Fibroblast of skin of right quadriceps (primary cell): Measurements from ENCODE around the gene RTP2.
"Not testable (repeated sequence)": the region's sequence is repeated elsewhere in the genome, so short reads cannot be mapped to it uniquely, and the experiment has no call there.

ENCODE experiments used
- DNase-seq: peaks from one replicate; pipeline ENCODE4 v3.0.0-alpha.2; 2013

The RTP2 gene

DNA sequence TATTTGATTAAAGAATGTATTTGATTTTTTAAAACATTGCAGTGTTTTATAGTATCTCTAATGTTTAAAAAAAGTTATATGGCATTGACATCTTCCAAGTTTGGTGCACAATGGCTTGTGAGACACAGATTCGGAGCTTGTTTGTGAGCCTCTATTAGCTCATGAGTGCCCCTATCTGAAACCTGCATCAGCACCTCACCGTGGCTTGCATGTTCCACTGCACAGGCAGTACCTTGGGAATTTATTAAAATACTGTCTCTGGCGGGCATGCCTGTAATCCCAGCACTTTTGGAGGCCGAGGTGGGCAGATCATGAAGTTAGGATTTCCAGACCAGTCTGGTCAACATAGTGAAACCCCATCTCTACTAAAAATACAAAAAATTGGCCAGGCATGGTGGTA, 6.8 kb upstream of the RTP2 start:
- DNase-seq, result no peak

DNA sequence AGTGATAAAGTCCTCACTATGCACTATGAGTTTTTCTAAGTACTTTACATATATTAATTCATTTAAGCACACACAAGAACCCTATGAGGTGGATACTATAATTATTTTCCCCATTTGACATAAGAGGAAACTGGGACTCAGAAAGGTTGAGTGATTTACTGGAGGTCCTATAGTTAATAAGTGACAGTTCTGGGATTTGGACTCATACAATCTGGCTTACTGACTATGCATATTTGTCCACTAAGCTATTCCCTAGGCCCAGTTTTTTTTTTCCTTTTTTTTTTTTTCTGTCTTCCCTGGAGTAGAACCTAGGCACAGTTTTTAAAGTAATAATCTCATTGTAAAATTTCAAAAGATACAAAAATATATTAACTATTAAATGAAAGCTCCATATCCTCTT, 6.3 kb upstream of the RTP2 start:
- DNase-seq, result no peak

DNA sequence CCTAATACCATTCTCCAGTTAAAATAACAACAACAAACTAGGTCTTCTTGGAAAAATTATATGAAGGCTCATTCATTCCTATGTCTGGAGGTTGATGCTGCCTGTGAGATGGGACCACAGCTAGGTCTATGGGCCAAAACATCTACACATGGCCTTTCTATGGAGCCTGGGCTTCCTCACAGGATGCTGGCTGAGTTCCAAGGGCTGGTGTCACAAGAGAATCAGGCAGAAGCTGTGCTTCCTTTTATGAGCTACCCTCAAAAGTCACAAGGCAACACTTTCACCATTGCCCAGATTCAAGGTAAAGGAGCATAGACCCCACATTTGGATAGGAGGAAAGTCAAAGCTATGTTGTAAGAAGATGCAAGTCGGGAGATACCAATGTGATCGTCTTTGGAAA, 4.6 kb upstream of the RTP2 start:
- peak; percentile 4 for DNase-seq

DNA sequence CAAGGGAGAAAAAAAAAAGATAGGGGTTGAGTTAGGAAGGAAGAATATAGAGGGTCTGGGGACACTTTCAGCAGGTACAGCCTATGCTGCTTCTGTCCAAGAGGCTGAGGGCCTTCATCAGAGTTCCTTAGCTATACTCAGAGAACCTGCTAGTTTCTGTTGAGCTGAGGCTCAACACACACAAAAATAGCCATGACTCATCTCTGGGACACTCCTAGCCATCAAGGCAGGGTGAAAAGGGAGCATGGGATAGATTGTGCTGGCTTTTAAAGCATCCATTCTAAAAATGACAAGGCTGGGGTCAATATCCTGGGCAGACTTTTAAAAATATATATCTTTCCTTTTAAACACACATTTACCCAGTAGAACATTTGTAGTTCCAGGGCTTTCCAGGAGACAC, 2.8 kb upstream of the RTP2 start:
- no peak for DNase-seq

DNA sequence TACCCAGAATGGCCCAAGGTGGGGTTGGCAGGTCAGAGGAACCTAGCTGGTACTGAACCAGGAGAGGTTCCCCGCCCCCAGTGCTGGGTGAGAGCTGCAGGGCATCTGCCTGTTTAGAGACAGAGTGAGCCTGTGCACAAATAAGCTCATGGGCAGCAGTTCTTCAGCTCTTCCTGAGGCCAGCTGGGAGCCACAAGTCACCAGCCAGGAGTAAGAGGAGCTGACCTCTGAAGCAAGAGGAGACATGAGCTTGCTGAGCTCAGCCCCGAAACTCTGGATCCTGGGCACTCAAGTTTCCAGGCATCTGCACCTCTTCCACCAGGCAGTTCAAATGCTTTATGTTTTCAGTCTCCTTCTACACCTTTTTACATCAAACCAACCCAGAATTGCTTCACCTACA, 2.1 kb downstream of the RTP2 start:
- DNase-seq, result no peak

DNA sequence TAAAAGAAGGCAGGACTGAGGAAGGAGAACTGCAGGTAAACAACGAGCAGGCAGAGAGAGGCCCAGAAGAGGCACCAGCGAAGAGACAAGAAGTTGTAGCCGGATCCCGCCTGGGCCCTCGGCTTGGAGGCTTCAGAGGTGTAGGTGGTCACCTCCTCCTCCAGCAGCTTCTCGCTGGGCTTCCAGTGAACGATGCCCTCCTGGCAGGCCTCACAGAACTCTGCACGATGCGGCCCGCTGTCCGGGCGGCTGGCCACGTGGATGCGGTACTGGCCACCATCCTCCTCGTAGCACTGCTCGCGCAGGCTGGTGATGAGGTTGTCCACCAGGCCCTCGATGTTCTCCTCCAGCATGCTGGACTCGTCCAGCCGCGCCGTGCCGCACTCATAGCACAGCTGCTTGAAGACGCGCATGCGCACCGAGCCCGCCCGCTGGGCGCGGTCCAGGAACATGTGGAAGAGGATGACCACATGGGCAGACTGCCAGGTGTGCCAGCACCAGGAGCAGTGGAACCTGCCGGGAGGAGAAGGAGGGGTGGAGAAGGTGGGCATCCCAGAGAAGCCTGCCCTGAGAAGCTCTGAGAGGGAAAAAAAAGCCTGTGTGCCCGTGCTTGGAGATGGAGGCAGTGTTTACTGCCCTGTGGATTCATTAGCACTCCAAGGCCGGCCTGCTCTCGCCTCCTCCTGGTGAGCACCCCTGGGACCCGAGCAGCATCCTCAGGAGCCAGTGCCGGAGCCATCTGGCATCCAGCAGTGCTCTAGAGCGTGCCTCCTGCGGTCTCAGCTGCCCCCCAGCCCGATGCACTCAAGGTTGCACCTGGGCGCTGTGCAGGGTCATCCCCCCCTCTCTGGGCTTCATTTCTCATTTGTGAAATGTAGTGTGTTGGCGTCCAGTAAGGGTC, 3.6 kb downstream of the RTP2 start:
- no peak for DNase-seq

DNA sequence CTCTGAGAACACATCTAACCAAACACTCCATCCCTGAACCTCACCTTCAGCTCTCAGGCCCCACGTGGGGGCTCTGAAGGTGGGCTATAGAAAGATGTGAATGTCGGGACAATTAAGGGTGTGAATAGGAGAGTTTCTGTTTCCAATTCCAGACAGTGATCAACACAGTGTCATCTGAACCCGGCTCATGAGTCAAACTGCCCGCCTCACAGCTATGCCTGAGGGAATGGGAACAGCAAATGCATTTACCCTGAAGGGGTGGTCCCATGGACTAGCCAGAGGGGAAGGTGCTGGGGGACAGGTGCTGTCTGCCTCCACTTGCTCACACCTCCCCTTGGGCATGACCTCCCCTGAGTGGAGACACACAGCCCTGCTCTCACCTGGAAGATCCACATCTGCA, 6.3 kb downstream of the RTP2 start:
- DNase-seq, result no peak

DNA sequence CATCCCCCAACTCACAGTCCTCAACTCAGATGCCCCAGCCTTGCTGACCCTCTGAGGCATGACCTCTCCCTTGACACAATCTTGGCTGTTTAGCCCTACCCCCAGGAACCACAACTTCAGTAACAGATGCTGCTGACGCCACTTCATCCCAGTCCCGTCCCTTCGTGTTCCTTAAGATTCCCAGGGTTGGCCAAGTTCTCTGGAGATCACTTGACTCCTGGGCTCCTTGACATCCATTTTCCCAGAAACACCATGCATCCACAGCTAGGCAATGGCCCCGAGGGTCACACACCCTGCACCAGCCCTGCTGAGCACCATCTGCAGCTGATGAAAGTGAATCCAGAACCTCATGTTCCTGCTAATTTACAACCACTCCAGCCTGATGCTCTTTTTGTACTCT, 6.9 kb downstream of the RTP2 start:
- DNase-seq, result no peak

DNA sequence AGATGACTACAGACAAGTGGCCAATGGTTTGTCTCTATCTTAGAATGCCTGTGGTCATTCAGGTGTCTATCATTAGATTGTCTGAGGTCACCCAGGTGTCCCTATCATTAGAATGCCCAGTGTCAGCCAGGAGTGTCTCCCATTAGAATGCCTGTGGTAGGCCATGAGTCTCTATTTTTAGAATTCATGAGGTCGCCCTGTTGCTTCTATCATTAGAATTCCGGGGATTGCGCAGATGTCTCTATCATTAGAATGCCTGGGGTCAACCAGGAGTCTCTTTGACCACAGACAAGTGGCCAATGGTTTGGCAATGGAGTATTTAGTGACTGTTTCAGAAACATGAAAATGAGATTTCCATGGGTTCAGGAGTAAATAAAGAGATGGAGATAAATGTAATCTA, 7.6 kb downstream of the RTP2 start:
- DNase-seq, result peak; percentile 39

DNA sequence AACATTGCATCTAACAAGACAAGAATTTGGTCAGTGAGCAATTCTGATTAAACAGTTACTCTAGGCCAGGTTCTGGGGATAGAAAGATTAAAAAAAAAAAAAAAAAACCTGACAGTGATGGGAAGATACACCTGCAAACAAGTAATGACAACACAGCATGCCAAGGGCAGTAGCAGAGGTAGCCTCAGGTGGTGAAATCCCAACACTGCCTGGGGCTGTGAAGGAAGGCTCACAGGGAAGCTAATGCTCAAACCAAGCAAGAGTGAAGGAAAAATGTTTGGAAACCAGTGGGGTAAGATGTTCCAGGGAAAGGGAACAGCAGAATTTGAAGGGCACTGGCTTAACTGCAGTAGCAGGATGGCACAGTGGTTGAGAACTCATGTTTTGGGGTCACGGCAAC, 8.9 kb downstream of the RTP2 start:
- DNase-seq, result no peak

DNA sequence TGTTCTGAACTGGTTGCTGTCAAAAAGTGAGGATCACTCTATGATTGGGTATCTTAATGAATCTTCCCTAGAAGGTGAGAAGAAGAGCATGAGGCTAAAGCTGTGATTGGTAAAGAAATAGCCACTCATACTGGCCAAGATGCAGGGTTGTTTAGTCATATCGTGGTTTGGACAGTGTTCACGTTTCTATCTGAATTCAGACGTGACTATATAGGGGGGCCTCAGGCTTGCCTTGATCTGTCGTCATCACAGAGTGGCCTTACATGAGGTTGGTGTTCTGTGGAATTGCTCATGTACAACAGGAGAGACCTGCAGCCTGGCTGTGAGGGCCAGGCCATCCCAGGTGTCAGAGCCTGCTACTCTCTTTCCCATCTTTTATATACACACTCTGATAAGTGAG, 12.4 kb downstream of the RTP2 start:
- DNase-seq, result peak; percentile 42

DNA sequence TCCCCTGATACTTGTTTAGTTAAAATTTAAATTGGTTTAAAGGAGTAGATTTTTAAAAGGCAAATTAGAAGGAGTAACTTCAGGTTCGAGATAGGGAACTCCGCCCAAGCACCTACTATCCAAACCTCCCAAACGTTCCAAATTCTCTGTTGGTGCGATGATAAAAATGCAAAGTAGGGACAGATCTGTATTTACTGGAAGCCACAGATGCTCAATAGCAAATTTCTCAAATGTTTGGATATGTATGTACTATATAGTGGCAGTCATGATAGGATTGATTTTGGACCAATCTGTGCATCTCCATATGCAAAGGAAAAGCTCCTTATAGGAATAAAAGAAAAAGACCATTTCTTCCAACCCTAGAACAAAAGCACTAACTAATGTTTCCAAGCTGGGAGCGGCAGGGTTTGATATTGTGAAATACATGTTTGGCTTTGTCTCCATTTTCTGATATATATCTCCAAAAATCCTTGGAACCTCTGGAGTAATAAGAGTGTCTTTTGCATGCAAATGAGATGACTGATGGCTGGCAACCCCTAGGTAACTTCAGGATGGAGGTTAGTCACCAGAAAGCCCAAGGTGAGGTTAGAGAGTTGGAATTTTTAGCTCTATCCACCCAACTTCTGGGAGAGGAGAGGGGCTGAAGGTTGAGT, 15.6 kb downstream of the RTP2 start:
- DNase-seq, result no peak

DNA sequence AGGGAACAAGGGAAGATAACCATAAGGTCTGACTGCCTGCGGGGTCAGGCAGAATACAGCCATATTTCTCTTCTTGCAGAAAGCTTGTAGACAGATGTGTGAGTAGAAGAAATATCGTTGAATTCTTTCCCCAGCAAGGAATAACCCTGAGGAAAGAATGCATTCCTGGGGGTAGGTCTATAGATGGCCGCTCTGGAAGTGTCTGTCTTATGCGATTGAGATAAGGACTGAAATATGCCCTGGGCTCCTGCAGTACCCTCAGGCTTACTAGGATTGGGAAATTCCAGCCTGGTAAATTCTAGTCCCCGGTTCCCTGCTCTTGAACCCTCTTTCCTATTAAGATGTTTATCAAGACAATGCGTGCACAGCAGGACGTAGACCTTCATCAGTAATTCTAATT, 16.4 kb downstream of the RTP2 start:
- no peak for DNase-seq

DNA sequence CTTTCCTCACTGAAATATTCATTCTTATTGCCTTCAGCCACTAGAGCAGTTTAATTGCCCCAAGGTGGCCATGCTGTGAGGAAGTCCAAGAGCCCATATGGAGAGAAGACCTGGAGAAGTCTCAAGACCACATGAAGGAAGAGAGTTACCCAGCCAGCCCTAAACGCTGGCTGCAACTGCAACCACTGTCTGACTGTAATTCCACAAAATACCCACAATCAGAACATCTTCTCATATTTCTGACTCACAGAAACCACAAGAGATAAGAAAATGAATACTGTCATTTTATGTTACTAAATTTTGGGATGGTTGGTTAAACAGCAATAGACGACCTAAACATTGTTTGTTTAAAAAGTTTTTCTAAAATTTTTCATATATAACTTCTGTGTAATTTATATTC, 17.5 kb downstream of the RTP2 start:
- peak; percentile 18 for DNase-seq

DNA sequence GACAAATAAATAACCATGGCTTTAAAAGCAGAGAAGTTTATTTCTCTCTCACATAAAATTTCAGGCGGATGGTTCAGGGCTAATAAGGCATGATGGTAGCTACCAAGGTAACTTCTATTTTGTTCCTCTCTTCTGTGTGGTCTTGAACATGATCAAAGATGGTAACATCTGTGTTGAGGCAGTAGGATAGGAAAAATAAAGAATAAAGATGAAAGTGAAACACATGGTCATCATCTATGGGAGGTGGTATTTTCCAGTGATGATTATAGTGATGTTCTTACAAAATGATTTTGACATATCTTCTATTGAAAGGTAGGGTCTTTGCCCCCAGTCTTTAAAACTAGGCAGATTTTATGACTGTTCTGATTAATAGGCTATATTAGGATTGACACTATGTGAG, 17.9 kb downstream of the RTP2 start:
- DNase-seq, result no peak

DNA sequence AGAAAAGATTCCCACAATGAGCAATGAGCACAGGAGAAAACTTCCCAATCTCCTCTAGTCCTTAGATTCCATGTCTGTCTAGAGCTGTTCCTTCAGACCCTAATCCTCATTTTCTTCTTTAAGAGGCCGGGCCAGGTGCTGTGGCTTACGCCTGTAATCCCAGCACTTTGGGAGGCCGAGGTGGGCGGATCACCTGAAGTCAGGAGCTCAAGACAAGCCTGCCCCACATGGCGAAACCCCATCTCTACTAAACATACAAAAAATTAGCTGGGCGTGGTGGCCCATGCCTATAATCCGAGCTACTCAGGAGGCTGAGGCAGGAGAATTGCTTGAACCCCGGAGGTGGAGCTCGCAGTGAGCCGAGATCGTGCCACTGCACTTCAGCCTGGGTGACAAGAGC, 20.6 kb downstream of the RTP2 start:
- not testable (repeated sequence) for DNase-seq

DNA sequence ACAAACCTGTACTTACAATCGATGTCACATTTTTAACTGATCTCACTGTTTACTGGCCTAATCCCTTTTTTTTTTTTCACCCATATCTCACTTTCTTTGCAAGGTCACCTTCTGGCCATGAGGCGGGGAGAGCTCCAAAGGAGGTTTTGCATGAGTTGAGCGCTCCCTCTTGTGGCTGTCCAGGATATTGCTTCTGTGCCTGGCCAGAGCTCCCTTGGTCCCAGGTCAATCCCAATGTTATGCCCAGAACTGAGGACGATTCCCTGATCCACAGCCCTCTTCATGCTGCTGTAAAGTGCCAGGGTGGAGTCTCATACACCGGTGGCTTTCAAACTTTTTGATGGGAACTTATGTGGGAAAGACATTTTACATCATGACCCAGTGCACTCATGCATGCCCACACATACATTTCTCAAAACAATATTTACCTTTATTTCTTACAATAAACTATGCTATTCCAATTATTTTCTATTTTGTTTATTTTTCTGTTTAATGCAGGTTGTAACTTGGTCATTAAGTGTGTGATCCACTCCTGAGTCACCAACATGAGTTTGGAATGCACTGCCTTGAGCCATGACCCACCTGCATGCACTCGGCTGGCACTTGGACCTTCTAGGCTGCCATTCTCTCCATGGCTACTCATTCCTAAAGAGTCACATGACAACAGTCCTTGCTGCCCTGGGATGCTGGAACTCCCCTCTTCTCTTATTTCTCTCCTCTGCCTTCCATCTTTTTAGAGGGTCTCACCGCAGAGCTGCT, 22.5 kb downstream of the RTP2 start:
- DNase-seq, result peak; percentile 66

DNA sequence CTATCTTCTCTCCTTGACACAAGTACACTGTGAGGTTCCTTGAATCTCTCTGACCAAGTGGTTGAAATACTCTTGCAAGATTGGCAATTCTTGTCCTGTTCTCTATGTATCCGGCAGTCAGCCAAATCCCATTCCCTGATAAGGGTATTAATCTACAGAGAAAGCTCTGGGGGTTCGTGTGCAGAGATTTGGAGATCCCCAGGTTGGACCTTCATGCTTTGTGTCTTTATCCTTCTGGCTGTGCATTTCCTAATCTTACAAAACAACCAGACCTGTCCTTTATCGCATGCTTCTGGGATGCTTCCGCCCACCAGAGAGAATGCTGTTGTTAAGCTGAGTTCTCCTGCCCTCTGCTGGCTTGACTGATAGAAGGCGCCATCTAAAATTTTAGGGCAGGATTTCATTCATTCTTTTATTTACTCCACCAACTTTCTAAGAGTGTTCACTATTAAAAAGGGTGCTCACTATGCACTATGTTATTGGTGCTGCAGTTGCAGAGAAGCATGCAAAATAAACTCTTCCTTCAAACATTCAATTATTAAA, 23.6 kb downstream of the RTP2 start:
- DNase-seq, result peak; percentile 67

DNA sequence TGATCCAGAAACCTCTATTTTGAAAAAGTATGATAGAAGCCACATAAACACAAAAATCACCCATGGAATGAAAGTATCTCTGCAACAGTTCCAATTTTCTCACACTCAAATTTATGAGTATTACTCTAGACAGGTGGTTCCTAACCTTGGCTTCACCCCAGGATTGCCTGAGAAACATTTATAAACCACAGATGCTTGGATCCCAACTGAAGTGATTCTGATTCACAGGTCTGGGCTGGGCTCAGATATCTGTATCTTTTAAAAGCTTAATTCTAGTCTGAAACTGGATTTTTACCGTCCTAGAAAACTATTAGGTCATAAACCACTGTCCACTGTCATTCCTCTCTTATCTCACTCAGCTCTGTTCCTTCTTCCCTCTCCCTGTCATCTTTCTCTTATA, 24.8 kb downstream of the RTP2 start:
- no peak for DNase-seq

DNA sequence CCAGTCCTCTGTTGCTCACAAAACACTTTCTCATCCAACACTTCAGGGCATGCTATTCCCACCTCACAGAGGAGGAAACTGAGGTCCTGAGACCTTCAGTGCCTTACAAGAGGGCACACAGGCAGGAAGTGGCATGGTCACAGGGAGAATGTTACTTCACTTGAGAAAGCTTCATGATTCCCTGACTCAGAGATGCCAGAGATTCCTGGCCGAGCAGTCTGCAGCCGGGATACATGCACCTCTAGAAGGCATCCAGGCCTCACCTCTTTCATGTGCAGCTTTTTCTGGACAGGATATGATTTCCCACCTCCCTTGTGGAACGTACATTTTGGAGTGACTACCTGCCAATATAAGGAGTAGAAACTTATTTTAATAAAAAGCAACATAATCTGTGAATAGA, 29.3 kb downstream of the RTP2 start:
- no peak for DNase-seq

DNA sequence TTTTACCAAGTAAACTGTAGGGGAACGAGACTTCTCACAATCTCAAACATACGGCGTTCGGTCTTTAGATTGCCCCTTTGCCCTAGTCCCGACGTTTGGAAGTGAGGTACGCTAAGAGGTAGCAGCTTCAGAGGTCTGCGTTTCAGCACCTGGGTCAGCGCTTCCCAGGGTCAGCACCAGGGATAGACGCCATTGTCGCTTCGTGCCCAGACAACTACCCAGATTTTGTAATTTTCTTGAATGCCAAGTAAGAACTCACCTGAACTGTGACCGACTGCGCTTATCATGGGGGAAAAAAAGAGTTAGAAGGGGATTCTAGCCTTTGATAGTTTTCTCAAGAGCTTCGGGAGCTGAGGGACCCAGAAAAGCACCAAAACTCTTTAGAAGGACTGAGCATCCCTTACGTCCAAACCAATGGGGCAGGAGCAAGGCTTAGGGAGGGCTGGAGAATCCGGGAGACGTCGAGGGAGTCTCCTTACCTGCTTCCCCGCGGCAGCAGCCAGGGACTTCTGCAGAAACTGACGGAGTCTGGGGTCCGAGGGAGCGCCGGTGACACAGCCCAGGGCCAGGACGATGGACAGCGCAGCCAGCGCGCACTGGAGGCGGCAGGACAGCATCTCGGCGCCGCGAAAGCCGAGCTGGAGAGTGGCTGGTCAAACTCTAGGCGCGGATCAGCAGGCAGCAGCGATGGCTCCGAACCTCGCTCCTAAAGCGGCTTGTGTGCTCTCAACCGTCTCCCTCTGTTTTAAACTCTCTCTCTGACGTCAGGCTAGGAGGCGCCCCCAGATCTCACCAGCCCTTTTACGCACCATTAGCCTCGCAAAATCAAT, 32.5 kb downstream of the RTP2 start, which contains the start of gene SST:
TSS of gene SST (minus strand) at position 720 of the 830 bp plus-strand sequence. CDS start at position 617, 103 bp downstream.
- DNase-seq, result peak; percentile 49

DNA sequence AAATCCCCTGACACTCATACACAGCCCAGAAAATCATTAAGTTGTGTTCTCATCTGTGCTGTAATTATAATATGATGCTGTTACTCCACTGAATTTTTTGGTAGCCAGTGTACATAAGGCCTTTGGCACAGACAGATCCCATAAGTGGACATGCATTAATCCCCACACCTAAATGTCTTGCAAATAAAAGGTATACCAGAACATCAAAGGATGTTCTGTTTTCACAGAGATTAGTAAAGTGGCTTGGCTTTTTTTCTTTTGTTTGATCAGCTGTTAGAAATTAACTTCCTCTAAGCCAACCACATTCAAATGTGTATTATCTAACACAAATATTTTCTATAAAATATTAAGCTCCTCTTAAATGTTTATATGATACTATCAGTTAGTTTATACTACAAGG, 34.8 kb downstream of the RTP2 start:
- DNase-seq, result no peak
